Fibroblast of peridontal ligament (primary cell): ENCODE results near the gene ARHGEF11.

Source experiments
- DNase-seq: peaks from one replicate; pipeline ENCODE4 v3.0.0-alpha.2; 2010; ENCODE audit errors: extremely low read depth

ARHGEF11 gene

GRCh38 chr1:156911577-156912298 is 133.8 kb downstream of the ARHGEF11 start:
- no peak for DNase-seq

GRCh38 chr1:156910309-156910782 is 135.2 kb downstream of the ARHGEF11 start:
- no peak for DNase-seq

- DNase-seq: no peak
Measured at GRCh38 chr1:156909671-156910070, 135.9 kb downstream of the ARHGEF11 start.

- no peak for DNase-seq
Measured at GRCh38 chr1:156908955-156909354, 136.6 kb downstream of the ARHGEF11 start.

- DNase-seq: no peak
Measured at GRCh38 chr1:156908541-156908940, 137.0 kb downstream of the ARHGEF11 start.

- no peak for DNase-seq
Measured at GRCh38 chr1:156906206-156906906, 139.2 kb downstream of the ARHGEF11 start.

GRCh38 chr1:156905651-156906050 is 139.9 kb downstream of the ARHGEF11 start:
- DNase-seq: no peak

GRCh38 chr1:156905176-156905575 is 140.4 kb downstream of the ARHGEF11 start:
- no peak for DNase-seq

- no peak for DNase-seq
Measured at GRCh38 chr1:156904187-156904959, 141.2 kb downstream of the ARHGEF11 start.

GRCh38 chr1:156903328-156904091 is 142.0 kb downstream of the ARHGEF11 start:
- DNase-seq: no peak

GRCh38 chr1:156901966-156902915 is 143.3 kb downstream of the ARHGEF11 start:
- peak; percentile 66 for DNase-seq

GRCh38 chr1:156901590-156901900 is 144.0 kb downstream of the ARHGEF11 start:
- no peak for DNase-seq

GRCh38 chr1:156900896-156901589 is 144.5 kb downstream of the ARHGEF11 start:
- no peak for DNase-seq

- peak; percentile 69 for DNase-seq
Measured at GRCh38 chr1:156899956-156900718, 145.4 kb downstream of the ARHGEF11 start.

- DNase-seq: no peak
Measured at GRCh38 chr1:156898971-156899664, 146.4 kb downstream of the ARHGEF11 start.

- peak; percentile 55 for DNase-seq
Measured at GRCh38 chr1:156898161-156898566, 147.4 kb downstream of the ARHGEF11 start.

- peak; percentile 60 for DNase-seq
Measured at GRCh38 chr1:156897078-156897825, 148.3 kb downstream of the ARHGEF11 start.

GRCh38 chr1:156896490-156897033 is 149.0 kb downstream of the ARHGEF11 start:
- peak; percentile 83 for DNase-seq
